Dendritic cell treated with granulocyte-macrophage colony-stimulating factor and Interleukin-4, amounts not matched to agents 40 ng/mL and 50 ng/mL, for 4 days (primary cell): ENCODE data around the gene KRT75.
"Not testable (repeated sequence)": the region's sequence is repeated elsewhere in the genome, so short reads cannot be mapped to it uniquely, and the experiment has no call there.

Source experiments
- H3K27ac Mint-ChIP-seq: one replicate; pipeline ENCODE4 v1.8.0; 2022; ENCODE audit warnings: mild to moderate bottlenecking, mixed read lengths
- H3K27me3 Mint-ChIP-seq: one replicate; pipeline ENCODE4 v1.8.0; 2022; ENCODE audit warnings: mild to moderate bottlenecking, mixed read lengths
- H3K36me3 Mint-ChIP-seq: one replicate; pipeline ENCODE4 v1.8.0; 2022; ENCODE audit warnings: low read depth, mixed read lengths
- H3K4me1 Mint-ChIP-seq: one replicate; pipeline ENCODE4 v1.8.0; 2022; ENCODE audit warnings: low read depth, mixed read lengths
- H3K4me3 Mint-ChIP-seq: one replicate; pipeline ENCODE4 v1.8.0; 2022; ENCODE audit warnings: mild to moderate bottlenecking, moderate library complexity, mixed read lengths
- H3K9me3 Mint-ChIP-seq: one replicate; pipeline ENCODE4 v1.8.0; 2022; ENCODE audit warnings: mixed read lengths
- intact Hi-C: fragments of 100-400 bp; cut with micrococcal nuclease; formaldehyde crosslinking; loops from one replicate; pipeline ENCODE4 v1.15.0; 2022

The KRT75 gene

GRCh38 chr12:52417740-52418139 lies 16.4 kb downstream of the KRT75 start:
- H3K4me1 Mint-ChIP-seq = peaks cover 5% of the 10 kb centered on the region
- peaks cover 15% of the 10 kb centered on the region for H3K27me3 Mint-ChIP-seq

GRCh38 chr12:52416795-52417194 lies 17.4 kb downstream of the KRT75 start:
- Mint-ChIP-seq H3K27me3 (peaks cover 10% of the 10 kb centered on the region), H3K4me3 (no peak overlapping the region), H3K4me1 (peaks cover 5% of the 10 kb centered on the region), H3K27ac (no peak overlapping the region), H3K36me3 (no peaks in the 10 kb centered on the region), H3K9me3 (no peaks in the 10 kb centered on the region)
- intact Hi-C loops = no loop called here

More at GRCh38 chr12:52417740-52418139, 16.4 kb downstream of the KRT75 start:
- intact Hi-C loops = no loop called here
- no peak overlapping the region for H3K4me3 Mint-ChIP-seq
- H3K36me3 Mint-ChIP-seq = no peaks in the 10 kb centered on the region
- no peaks in the 10 kb centered on the region for H3K9me3 Mint-ChIP-seq
- H3K27ac Mint-ChIP-seq = no peak overlapping the region

- Mint-ChIP-seq H3K36me3 (no peaks in the 10 kb centered on the region), H3K4me1 (peaks cover 5% of the 10 kb centered on the region), H3K27me3 (peaks cover 7% of the 10 kb centered on the region), H3K4me3 (no peak overlapping the region), H3K9me3 (no peaks in the 10 kb centered on the region), H3K27ac (no peak overlapping the region)
- intact Hi-C loops = no loop called here
Observed at GRCh38 chr12:52415870-52416750, 18.1 kb downstream of the KRT75 start.

- Mint-ChIP-seq H3K9me3 (no peaks in the 10 kb centered on the region), H3K27ac (no peak overlapping the region), H3K4me3 (no peak overlapping the region), H3K27me3 (peaks cover 6% of the 10 kb centered on the region), H3K4me1 (peaks cover 5% of the 10 kb centered on the region), H3K36me3 (no peaks in the 10 kb centered on the region)
- intact Hi-C loops = no loop called here
Observed at GRCh38 chr12:52414936-52415335, 19.2 kb downstream of the KRT75 start.

GRCh38 chr12:52413782-52414345 lies 20.3 kb downstream of the KRT75 start:
- intact Hi-C loops = no loop called here
- H3K4me1 Mint-ChIP-seq = peaks cover 5% of the 10 kb centered on the region
- H3K9me3 Mint-ChIP-seq = no peaks in the 10 kb centered on the region
- H3K27ac Mint-ChIP-seq = no peak overlapping the region
- H3K4me3 Mint-ChIP-seq = no peak overlapping the region
- H3K27me3 Mint-ChIP-seq = peaks cover 3% of the 10 kb centered on the region
- H3K36me3 Mint-ChIP-seq = no peaks in the 10 kb centered on the region

- Mint-ChIP-seq H3K4me3 (no peak overlapping the region), H3K9me3 (no peaks in the 10 kb centered on the region), H3K27ac (no peak overlapping the region), H3K36me3 (no peaks in the 10 kb centered on the region), H3K27me3 (peaks cover 6% of the 10 kb centered on the region), H3K4me1 (peaks cover 5% of the 10 kb centered on the region)
- intact Hi-C loops = no loop called here
Observed at GRCh38 chr12:52413202-52413601, 21.0 kb downstream of the KRT75 start.

GRCh38 chr12:52411815-52412214 lies 22.4 kb downstream of the KRT75 start:
- no peak overlapping the region for H3K27ac Mint-ChIP-seq
- H3K9me3 Mint-ChIP-seq = no peaks in the 10 kb centered on the region
- H3K27me3 Mint-ChIP-seq = peaks cover 6% of the 10 kb centered on the region
- H3K4me1 Mint-ChIP-seq = peaks cover 5% of the 10 kb centered on the region
- no peak overlapping the region for H3K4me3 Mint-ChIP-seq
- intact Hi-C loops = no loop called here
- no peaks in the 10 kb centered on the region for H3K36me3 Mint-ChIP-seq

- H3K9me3 Mint-ChIP-seq, H3K27me3 Mint-ChIP-seq, H3K4me3 Mint-ChIP-seq, intact Hi-C loops, H3K36me3 Mint-ChIP-seq, H3K27ac Mint-ChIP-seq, H3K4me1 Mint-ChIP-seq: not testable (repeated sequence)
Observed at GRCh38 chr12:52410589-52411248, 23.5 kb downstream of the KRT75 start.

GRCh38 chr12:52407918-52408317 lies 26.3 kb downstream of the KRT75 start:
- H3K27ac Mint-ChIP-seq = no peak overlapping the region
- H3K4me1 Mint-ChIP-seq = peaks cover 4% of the 10 kb centered on the region
- intact Hi-C loops = no loop called here
- peaks cover 3% of the 10 kb centered on the region for H3K27me3 Mint-ChIP-seq
- no peaks in the 10 kb centered on the region for H3K36me3 Mint-ChIP-seq
- H3K4me3 Mint-ChIP-seq = no peak overlapping the region
- H3K9me3 Mint-ChIP-seq = no peaks in the 10 kb centered on the region

GRCh38 chr12:52405922-52406385 lies 28.2 kb downstream of the KRT75 start, which contains the start of gene KRT82:
KRT82 (minus strand) TSS chr12:52406335; CDS start chr12:52406277, 58 bp downstream.
- Mint-ChIP-seq H3K9me3 (no peaks in the 10 kb centered on the region), H3K4me3 (no peak within 1 kb of the TSS), H3K27ac (no peak within 1 kb of the TSS), H3K36me3 (no peaks in the 10 kb centered on the region), H3K27me3 (peaks cover 3% of the 10 kb centered on the region), H3K4me1 (peaks cover 5% of the 10 kb centered on the region)
- intact Hi-C loops = no loop called here

- no peaks in the 10 kb centered on the region for H3K36me3 Mint-ChIP-seq
- no peaks in the 10 kb centered on the region for H3K9me3 Mint-ChIP-seq
- H3K27me3 Mint-ChIP-seq = peaks cover 3% of the 10 kb centered on the region
- no peak overlapping the region for H3K4me3 Mint-ChIP-seq
- intact Hi-C loops = no loop called here
- H3K27ac Mint-ChIP-seq = no peak overlapping the region
- peaks cover 5% of the 10 kb centered on the region for H3K4me1 Mint-ChIP-seq
Observed at GRCh38 chr12:52404951-52405350, 29.2 kb downstream of the KRT75 start.

- Mint-ChIP-seq H3K27me3 (peaks cover 1% of the 10 kb centered on the region), H3K36me3 (no peaks in the 10 kb centered on the region), H3K9me3 (no peaks in the 10 kb centered on the region), H3K4me3 (no peak overlapping the region), H3K27ac (no peak overlapping the region), H3K4me1 (peaks cover 5% of the 10 kb centered on the region)
- intact Hi-C loops = no loop called here
Observed at GRCh38 chr12:52403561-52403960, 30.6 kb downstream of the KRT75 start.

GRCh38 chr12:52402873-52403540 lies 31.2 kb downstream of the KRT75 start:
- H3K27ac Mint-ChIP-seq = no peak overlapping the region
- no peak overlapping the region for H3K4me3 Mint-ChIP-seq
- no peaks in the 10 kb centered on the region for H3K36me3 Mint-ChIP-seq
- H3K9me3 Mint-ChIP-seq = no peaks in the 10 kb centered on the region
- peaks cover 5% of the 10 kb centered on the region for H3K4me1 Mint-ChIP-seq
- intact Hi-C loops = no loop called here
- H3K27me3 Mint-ChIP-seq = no peaks in the 10 kb centered on the region

- H3K27ac Mint-ChIP-seq = no peak overlapping the region
- H3K9me3 Mint-ChIP-seq = no peaks in the 10 kb centered on the region
- no peak overlapping the region for H3K4me3 Mint-ChIP-seq
- no peaks in the 10 kb centered on the region for H3K36me3 Mint-ChIP-seq
- intact Hi-C loops = no loop called here
- H3K27me3 Mint-ChIP-seq = peaks cover 2% of the 10 kb centered on the region
- peaks cover 5% of the 10 kb centered on the region for H3K4me1 Mint-ChIP-seq
Observed at GRCh38 chr12:52402377-52402776, 31.8 kb downstream of the KRT75 start.
